ENCODE data around the gene SCO2. TPM values are rescaled to one million over a fixed set of nuclear protein-coding genes. Genes with fewer than 3 reads are reported as not detected.

Gene SCO2
- total RNA-seq, 3 donors from 2014 or later = 1.9 to 6.6 (median 4.3) TPM

DNA sequence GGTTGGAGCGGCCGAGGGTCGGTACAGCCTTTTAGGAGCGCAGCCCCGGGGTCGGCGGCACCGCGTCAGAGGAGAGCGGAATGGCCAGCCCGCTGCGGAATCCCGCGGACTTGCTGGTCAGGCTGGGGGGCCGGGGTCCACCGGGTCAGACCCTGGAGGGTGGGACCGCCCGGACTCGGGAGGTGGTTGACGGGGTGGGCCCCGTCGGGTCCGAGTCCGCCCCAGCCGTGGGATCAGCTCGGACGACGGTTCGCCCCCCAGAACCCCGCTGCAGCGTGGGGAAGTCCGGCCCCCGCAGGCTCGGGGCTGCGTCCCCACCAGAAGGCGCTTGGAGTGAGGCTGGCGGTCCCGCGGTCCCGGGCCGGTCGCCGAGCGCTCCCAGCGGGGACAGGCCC, 44.4 kb downstream of the SCO2 start:
- H3K9me3 ChIP-seq = no peaks in the 10 kb centered on the region
- H3K4me1 ChIP-seq = peaks cover 4 to 10% of the 10 kb centered on the region in 2 donors
- no peak for TF ChIP-seq POLR2AphosphoS5 (IDR thresholded peaks at IDR 0.05)
- no peak for TF ChIP-seq POLR2A (IDR thresholded peaks at IDR 0.05)
- TF ChIP-seq, protein P1, sequence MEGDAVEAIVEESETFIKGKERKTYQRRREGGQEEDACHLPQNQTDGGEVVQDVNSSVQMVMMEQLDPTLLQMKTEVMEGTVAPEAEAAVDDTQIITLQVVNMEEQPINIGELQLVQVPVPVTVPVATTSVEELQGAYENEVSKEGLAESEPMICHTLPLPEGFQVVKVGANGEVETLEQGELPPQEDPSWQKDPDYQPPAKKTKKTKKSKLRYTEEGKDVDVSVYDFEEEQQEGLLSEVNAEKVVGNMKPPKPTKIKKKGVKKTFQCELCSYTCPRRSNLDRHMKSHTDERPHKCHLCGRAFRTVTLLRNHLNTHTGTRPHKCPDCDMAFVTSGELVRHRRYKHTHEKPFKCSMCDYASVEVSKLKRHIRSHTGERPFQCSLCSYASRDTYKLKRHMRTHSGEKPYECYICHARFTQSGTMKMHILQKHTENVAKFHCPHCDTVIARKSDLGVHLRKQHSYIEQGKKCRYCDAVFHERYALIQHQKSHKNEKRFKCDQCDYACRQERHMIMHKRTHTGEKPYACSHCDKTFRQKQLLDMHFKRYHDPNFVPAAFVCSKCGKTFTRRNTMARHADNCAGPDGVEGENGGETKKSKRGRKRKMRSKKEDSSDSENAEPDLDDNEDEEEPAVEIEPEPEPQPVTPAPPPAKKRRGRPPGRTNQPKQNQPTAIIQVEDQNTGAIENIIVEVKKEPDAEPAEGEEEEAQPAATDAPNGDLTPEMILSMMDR (IDR thresholded peaks at IDR 0.05) = no peak
- H3K36me3 ChIP-seq = no peaks in the 10 kb centered on the region
- DNase-seq (ENCODE audit: low spot score in 2 of 2) = no peak
- peaks cover 8 to 16% of the 10 kb centered on the region in 2 donors for H3K27me3 ChIP-seq
- H3K4me3 ChIP-seq = peak overlapping the region; percentile 34 to 85 (median 54)
- intact Hi-C loops (cut with DNase I; ENCODE audit: low total_unique reads) = no loop called here
- H3K27ac ChIP-seq = no peak overlapping the region

DNA sequence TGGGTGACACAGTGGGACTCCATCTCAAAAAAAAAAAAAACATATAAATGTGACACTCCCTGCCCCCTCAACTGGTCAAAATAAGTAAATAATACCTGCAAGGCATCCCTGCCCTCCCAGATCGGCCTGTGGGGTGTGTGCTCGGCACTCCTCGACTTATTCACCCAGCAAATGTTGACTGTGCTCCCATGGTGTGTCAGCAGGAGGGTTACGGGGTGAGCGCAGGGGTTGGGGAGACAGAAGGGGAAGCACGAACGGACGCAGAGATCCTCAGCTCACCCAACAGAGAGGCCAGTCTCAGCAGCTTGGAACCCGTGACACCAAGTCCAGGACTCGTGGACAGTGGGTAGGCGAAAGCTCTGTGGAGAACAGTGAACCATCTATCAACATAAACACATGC, 45.7 kb downstream of the SCO2 start:
- Histone ChIP-seq H3K36me3 (no peaks in the 10 kb centered on the region), H3K27ac (no peak overlapping the region), H3K4me3 (no peak overlapping the region), H3K9me3 (no peaks in the 10 kb centered on the region), H3K4me1 (peaks cover 4 to 10% of the 10 kb centered on the region in 2 donors), H3K27me3 (peaks cover 8 to 16% of the 10 kb centered on the region in 2 donors)
- no peak for DNase-seq (ENCODE audit: low spot score in 2 of 2)
- intact Hi-C loops (cut with DNase I; ENCODE audit: low total_unique reads) = no loop called here
- no peak for TF ChIP-seq POLR2A (IDR thresholded peaks at IDR 0.05)
- TF ChIP-seq, protein P1 (IDR thresholded peaks at IDR 0.05) = no peak
- TF ChIP-seq POLR2AphosphoS5 (IDR thresholded peaks at IDR 0.05) = no peak

- Histone ChIP-seq H3K9me3 (no peaks in the 10 kb centered on the region), H3K36me3 (no peaks in the 10 kb centered on the region), H3K4me3 (no peak overlapping the region), H3K27me3 (peaks cover 8 to 12% of the 10 kb centered on the region in 2 donors), H3K27ac (no peak overlapping the region), H3K4me1 (peaks cover 12 to 14% of the 10 kb centered on the region in 2 donors)
- TF ChIP-seq POLR2A (IDR thresholded peaks at IDR 0.05) = no peak
- TF ChIP-seq POLR2AphosphoS5 (IDR thresholded peaks at IDR 0.05) = no peak
- TF ChIP-seq, protein P1 (IDR thresholded peaks at IDR 0.05) = no peak
- intact Hi-C loops (cut with DNase I; ENCODE audit: low total_unique reads) = no loop called here
- DNase-seq (ENCODE audit: low spot score in 2 of 2) = no peak
Observed at GRCh38 chr22:50477923-50478322, 47.5 kb downstream of the SCO2 start.

GRCh38 chr22:50476868-50477267, 48.5 kb downstream of the SCO2 start:
- no peak for TF ChIP-seq POLR2A (IDR thresholded peaks at IDR 0.05)
- Histone ChIP-seq H3K4me1 (peaks cover 15 to 21% of the 10 kb centered on the region in 2 donors), H3K4me3 (no peak overlapping the region), H3K27me3 (peaks cover 6 to 8% of the 10 kb centered on the region in 2 donors), H3K36me3 (no peaks in the 10 kb centered on the region), H3K9me3 (no peaks in the 10 kb centered on the region), H3K27ac (no peak overlapping the region)
- intact Hi-C loops (cut with DNase I; ENCODE audit: low total_unique reads) = no loop called here
- no peak for DNase-seq (ENCODE audit: low spot score in 2 of 2)

- DNase-seq (ENCODE audit: low spot score in 2 of 2) = no peak
- intact Hi-C loops (cut with DNase I; ENCODE audit: low total_unique reads) = no loop called here
- no peaks in the 10 kb centered on the region for H3K27me3 ChIP-seq
- no peaks in the 10 kb centered on the region for H3K9me3 ChIP-seq
- H3K4me1 ChIP-seq = peaks cover 7 to 30% of the 10 kb centered on the region in 2 donors
- no peak overlapping the region for H3K27ac ChIP-seq
- no peak for TF ChIP-seq POLR2A (IDR thresholded peaks at IDR 0.05)
- H3K36me3 ChIP-seq = no peaks in the 10 kb centered on the region
- peak overlapping the region; percentile 74 to 89 (median 86) for H3K4me3 ChIP-seq
Observed at GRCh38 chr22:50475652-50476002, 49.8 kb downstream of the SCO2 start.

DNA sequence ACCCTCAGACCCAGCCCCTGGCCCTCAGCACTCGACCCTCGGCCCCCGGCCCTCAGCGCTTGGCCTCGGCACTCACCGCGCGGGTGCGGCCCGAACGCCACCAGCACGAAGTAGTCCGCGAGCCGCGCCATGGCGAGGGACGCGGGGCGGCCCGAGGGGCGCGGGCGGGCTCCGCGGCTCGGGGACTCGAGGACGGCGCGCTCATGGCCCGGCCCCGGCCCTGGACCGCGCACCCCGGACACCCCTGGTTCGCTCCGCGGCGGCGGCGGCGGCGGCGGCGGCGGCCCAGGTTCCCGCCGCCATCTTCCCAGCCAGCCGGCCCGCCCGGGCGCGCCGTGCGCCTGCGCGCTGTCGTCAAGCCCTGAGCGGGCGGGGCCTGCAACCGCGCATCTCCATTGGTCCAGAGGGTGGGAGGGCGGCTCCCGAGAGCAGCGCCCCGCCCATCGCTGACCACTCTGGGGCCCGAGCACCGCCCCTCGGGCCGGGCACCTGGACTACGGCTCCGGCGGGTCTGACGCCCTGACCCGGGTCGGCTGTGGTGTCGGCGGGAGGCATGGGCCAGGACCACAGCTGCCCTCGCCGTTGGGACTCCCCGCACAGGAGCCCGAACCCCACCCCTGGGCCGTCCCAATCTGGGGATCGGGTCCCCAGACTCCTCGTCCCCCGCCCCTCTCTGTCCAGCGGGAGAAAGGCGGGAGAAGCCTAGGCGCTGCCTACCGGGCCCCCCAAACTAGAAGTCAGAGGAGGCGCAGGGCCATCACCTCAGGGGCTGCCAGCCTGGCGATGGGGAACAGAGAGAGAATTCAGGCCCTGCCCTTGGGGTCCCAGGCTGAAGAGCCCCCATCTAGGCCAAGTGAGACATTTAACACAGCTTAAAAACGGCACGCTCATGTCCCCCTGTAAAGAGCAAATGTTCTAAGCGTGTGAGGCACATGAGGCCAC, 50.4 kb downstream of the SCO2 start, which contains the start of gene SBF1:
Gene SBF1 (minus strand): TSS at position 326 of the 942 bp plus-strand sequence. CDS start 195 bp downstream, at position 131.
- no peaks in the 10 kb centered on the region for H3K36me3 ChIP-seq
- no peaks in the 10 kb centered on the region for H3K9me3 ChIP-seq
- TF ChIP-seq POLR2A (IDR thresholded peaks at IDR 0.05) = no peak
- TF ChIP-seq POLR2AphosphoS5 (IDR thresholded peaks at IDR 0.05) = peak in 1 of 3 donors; percentile 52
- peak; percentile 88 for DNase-seq (ENCODE audit: low spot score in 2 of 2)
- H3K27me3 ChIP-seq = no peaks in the 10 kb centered on the region
- intact Hi-C loops (cut with DNase I; ENCODE audit: low total_unique reads) = no loop called here
- H3K27ac ChIP-seq = peak within 1 kb of the TSS; percentile 86 to 89
- H3K4me3 ChIP-seq = peak within 1 kb of the TSS; percentile 74 to 89 (median 86)
- H3K4me1 ChIP-seq = peaks cover 13 to 37% of the 10 kb centered on the region in 2 donors

Measured in breast epithelium (tissue), 4 donors.